ENCODE measurements around the gene TXNDC9. TPM values are rescaled to one million over a fixed set of nuclear protein-coding genes. Genes with fewer than 3 reads are reported as not detected.
"Not testable (repeated sequence)": the region's sequence is repeated elsewhere in the genome, so short reads cannot be mapped to it uniquely, and the experiment has no call there.

Gene TXNDC9
- total RNA-seq, 1 donor from 2014 or later: 41.3 TPM

GRCh38 chr2:99376254-99376864 lies 40.2 kb upstream of the TXNDC9 start:
- Mint-ChIP-seq H3K27me3 (ENCODE audit: unreplicated experiment) (no peaks in the 10 kb centered on the region), H3K4me1 (ENCODE audit: unreplicated experiment) (no peaks in the 10 kb centered on the region), H3K36me3 (ENCODE audit: low read depth, unreplicated experiment) (peaks cover 48% of the 10 kb centered on the region), H3K27ac (ENCODE audit: unreplicated experiment) (no peak overlapping the region), H3K9me3 (ENCODE audit: unreplicated experiment) (no peaks in the 10 kb centered on the region), H3K4me3 (ENCODE audit: unreplicated experiment) (no peak overlapping the region)
- DNase-seq (ENCODE audit: low spot score): no peak
- TF ChIP-seq CTCF (IDR thresholded peaks at IDR 0.05; ENCODE audit: unreplicated experiment): no peak

GRCh38 chr2:99374747-99375146 lies 38.6 kb upstream of the TXNDC9 start:
- no peak for DNase-seq (ENCODE audit: low spot score)
- TF ChIP-seq CTCF (IDR thresholded peaks at IDR 0.05; ENCODE audit: unreplicated experiment): no peak
- Mint-ChIP-seq H3K27me3 (ENCODE audit: unreplicated experiment) (no peaks in the 10 kb centered on the region), H3K9me3 (ENCODE audit: unreplicated experiment) (no peaks in the 10 kb centered on the region), H3K4me3 (ENCODE audit: unreplicated experiment) (no peak overlapping the region), H3K36me3 (ENCODE audit: low read depth, unreplicated experiment) (peaks cover 52% of the 10 kb centered on the region), H3K27ac (ENCODE audit: unreplicated experiment) (no peak overlapping the region), H3K4me1 (ENCODE audit: unreplicated experiment) (no peaks in the 10 kb centered on the region)

GRCh38 chr2:99373144-99373543 lies 37.0 kb upstream of the TXNDC9 start:
- Mint-ChIP-seq H3K9me3 (ENCODE audit: unreplicated experiment) (no peaks in the 10 kb centered on the region), H3K4me1 (ENCODE audit: unreplicated experiment) (no peaks in the 10 kb centered on the region), H3K27me3 (ENCODE audit: unreplicated experiment) (no peaks in the 10 kb centered on the region), H3K27ac (ENCODE audit: unreplicated experiment) (no peak overlapping the region), H3K4me3 (ENCODE audit: unreplicated experiment) (peak overlapping the region; percentile 71), H3K36me3 (ENCODE audit: low read depth, unreplicated experiment) (peaks cover 53% of the 10 kb centered on the region)
- TF ChIP-seq CTCF (IDR thresholded peaks at IDR 0.05; ENCODE audit: unreplicated experiment): no peak
- DNase-seq (ENCODE audit: low spot score): no peak

- H3K9me3 Mint-ChIP-seq (ENCODE audit: unreplicated experiment); H3K27ac Mint-ChIP-seq (ENCODE audit: unreplicated experiment); H3K27me3 Mint-ChIP-seq (ENCODE audit: unreplicated experiment); DNase-seq (ENCODE audit: low spot score); H3K4me3 Mint-ChIP-seq (ENCODE audit: unreplicated experiment); H3K4me1 Mint-ChIP-seq (ENCODE audit: unreplicated experiment): not testable (repeated sequence)
- H3K36me3 Mint-ChIP-seq (ENCODE audit: low read depth, unreplicated experiment): peaks cover 38% of the 10 kb centered on the region
Observed at GRCh38 chr2:99368854-99369253, 32.7 kb upstream of the TXNDC9 start.

GRCh38 chr2:99365661-99366060 lies 29.5 kb upstream of the TXNDC9 start:
- no peaks in the 10 kb centered on the region for H3K27me3 Mint-ChIP-seq (ENCODE audit: unreplicated experiment)
- H3K27ac Mint-ChIP-seq (ENCODE audit: unreplicated experiment): no peak overlapping the region
- no peak for DNase-seq (ENCODE audit: low spot score)
- no peak for TF ChIP-seq CTCF (IDR thresholded peaks at IDR 0.05; ENCODE audit: unreplicated experiment)
- no peaks in the 10 kb centered on the region for H3K9me3 Mint-ChIP-seq (ENCODE audit: unreplicated experiment)
- H3K4me1 Mint-ChIP-seq (ENCODE audit: unreplicated experiment): no peaks in the 10 kb centered on the region
- no peak overlapping the region for H3K4me3 Mint-ChIP-seq (ENCODE audit: unreplicated experiment)
- peaks cover 14% of the 10 kb centered on the region for H3K36me3 Mint-ChIP-seq (ENCODE audit: low read depth, unreplicated experiment)

Data from endothelial cell (in vitro differentiated cells).